Ishikawa (cell line): ENCODE measurements around the gene SLC7A1.

Experiments
- CEBPB ChIP-seq: IDR thresholded peaks from 2 replicates; pipeline ENCODE4 v1.6.1; 2012
- CREB1 ChIP-seq: IDR thresholded peaks from 2 replicates; pipeline ENCODE4 v1.6.1; 2012; ENCODE audit warnings: low read depth
- EGR1 ChIP-seq: IDR thresholded peaks from 2 replicates; pipeline ENCODE4 v1.6.1; 2012
- EP300 ChIP-seq: IDR thresholded peaks from 2 replicates; pipeline ENCODE4 v1.6.1; 2012; ENCODE audit warnings: borderline replicate concordance
- FOXM1 ChIP-seq: IDR thresholded peaks from 2 replicates; pipeline ENCODE4 v1.6.1; 2012; ENCODE audit warnings: low read depth, borderline replicate concordance
- MAX ChIP-seq: IDR thresholded peaks from 2 replicates; pipeline ENCODE4 v1.6.1; 2012
- NFIC ChIP-seq: IDR thresholded peaks from 2 replicates; pipeline ENCODE4 v1.6.1; 2012
- RAD21 ChIP-seq: IDR thresholded peaks from 2 replicates; pipeline ENCODE4 v1.6.1; 2012; ENCODE audit warnings: low read depth
- TAF1 ChIP-seq: IDR thresholded peaks from 2 replicates; pipeline ENCODE4 v1.6.1; 2012; ENCODE audit warnings: low read depth, mild to moderate bottlenecking
- TCF12 ChIP-seq: IDR thresholded peaks from 2 replicates; pipeline ENCODE4 v1.6.1; 2012; ENCODE audit warnings: low read depth
- TEAD4 ChIP-seq: IDR thresholded peaks from 2 replicates; pipeline ENCODE4 v1.6.1; 2012
- USF1 ChIP-seq: IDR thresholded peaks from 2 replicates; pipeline ENCODE4 v1.6.1; 2012
- YY1 ChIP-seq: IDR thresholded peaks from 2 replicates; pipeline ENCODE4 v1.6.1; 2012; ENCODE audit warnings: low read depth
- ZBTB7A ChIP-seq: IDR thresholded peaks from 2 replicates; pipeline ENCODE4 v1.6.1; 2012; ENCODE audit warnings: low read depth
- TF ChIP-seq, protein P1 (sequence below): IDR thresholded peaks from 2 replicates; pipeline ENCODE4 v1.6.1; 2012; ENCODE audit warnings: low read depth, mild to moderate bottlenecking

The SLC7A1 gene

DNA sequence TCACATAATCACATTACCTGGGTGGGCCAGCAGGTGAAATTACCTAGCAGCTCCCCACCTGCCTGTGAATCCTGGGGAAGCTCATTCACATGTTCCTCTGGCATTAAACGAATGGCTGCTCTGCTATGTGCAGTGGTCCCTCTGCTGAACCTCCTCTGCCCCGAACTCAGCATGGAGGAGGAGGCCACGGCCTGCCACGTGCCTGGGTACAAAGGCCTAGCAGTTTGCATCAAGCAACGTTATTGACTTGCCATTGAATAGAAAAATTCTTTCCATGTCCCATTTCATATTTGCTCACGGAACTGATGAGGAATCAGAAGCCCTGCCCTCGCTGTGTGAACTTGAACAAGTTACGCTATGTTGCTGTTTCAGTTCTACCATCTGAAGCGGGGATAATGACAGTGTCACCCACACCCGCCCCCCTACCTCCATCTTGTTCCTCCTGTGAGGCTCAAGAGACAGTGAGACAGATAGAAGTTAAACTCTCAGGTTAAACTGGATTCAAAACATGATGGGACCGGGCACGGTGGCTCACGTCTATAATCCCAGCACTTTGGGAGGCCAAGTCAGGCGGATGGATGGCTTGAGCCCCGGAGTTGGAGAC lies 25.3 kb downstream of the SLC7A1 start:
- TF ChIP-seq MAX (0 out of 2 replicates have a peak, but pooled peaks have one; percentile 11), TCF12 (no peak), RAD21 (no peak), NFIC (no peak)

GRCh38 chr13:29569253-29570050 lies 26.0 kb downstream of the SLC7A1 start:
- TF ChIP-seq NFIC, result no peak
- TF ChIP-seq CREB1, result no peak
- no peak for TF ChIP-seq FOXM1
- no peak for TF ChIP-seq RAD21
- no peak for TF ChIP-seq TEAD4

- no peak for TF ChIP-seq TCF12
- no peak for TF ChIP-seq FOXM1
- no peak for TF ChIP-seq EGR1
- no peak for TF ChIP-seq TEAD4
- TF ChIP-seq, protein P1, sequence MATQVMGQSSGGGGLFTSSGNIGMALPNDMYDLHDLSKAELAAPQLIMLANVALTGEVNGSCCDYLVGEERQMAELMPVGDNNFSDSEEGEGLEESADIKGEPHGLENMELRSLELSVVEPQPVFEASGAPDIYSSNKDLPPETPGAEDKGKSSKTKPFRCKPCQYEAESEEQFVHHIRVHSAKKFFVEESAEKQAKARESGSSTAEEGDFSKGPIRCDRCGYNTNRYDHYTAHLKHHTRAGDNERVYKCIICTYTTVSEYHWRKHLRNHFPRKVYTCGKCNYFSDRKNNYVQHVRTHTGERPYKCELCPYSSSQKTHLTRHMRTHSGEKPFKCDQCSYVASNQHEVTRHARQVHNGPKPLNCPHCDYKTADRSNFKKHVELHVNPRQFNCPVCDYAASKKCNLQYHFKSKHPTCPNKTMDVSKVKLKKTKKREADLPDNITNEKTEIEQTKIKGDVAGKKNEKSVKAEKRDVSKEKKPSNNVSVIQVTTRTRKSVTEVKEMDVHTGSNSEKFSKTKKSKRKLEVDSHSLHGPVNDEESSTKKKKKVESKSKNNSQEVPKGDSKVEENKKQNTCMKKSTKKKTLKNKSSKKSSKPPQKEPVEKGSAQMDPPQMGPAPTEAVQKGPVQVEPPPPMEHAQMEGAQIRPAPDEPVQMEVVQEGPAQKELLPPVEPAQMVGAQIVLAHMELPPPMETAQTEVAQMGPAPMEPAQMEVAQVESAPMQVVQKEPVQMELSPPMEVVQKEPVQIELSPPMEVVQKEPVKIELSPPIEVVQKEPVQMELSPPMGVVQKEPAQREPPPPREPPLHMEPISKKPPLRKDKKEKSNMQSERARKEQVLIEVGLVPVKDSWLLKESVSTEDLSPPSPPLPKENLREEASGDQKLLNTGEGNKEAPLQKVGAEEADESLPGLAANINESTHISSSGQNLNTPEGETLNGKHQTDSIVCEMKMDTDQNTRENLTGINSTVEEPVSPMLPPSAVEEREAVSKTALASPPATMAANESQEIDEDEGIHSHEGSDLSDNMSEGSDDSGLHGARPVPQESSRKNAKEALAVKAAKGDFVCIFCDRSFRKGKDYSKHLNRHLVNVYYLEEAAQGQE, result no peak
- TF ChIP-seq YY1, result no peak
- no peak for TF ChIP-seq TAF1
- no peak for TF ChIP-seq CREB1
- no peak for TF ChIP-seq CEBPB
- no peak for TF ChIP-seq USF1
- no peak for TF ChIP-seq MAX
- TF ChIP-seq ZBTB7A, result no peak
- TF ChIP-seq RAD21, result no peak
- no peak for TF ChIP-seq NFIC
- TF ChIP-seq EP300, result no peak
Observed at GRCh38 chr13:29568731-29569130, 26.8 kb downstream of the SLC7A1 start.

- TF ChIP-seq TAF1, result no peak
- TF ChIP-seq EP300, result no peak
- TF ChIP-seq MAX, result no peak
- no peak for TF ChIP-seq TCF12
- TF ChIP-seq CEBPB, result no peak
- TF ChIP-seq RAD21, result no peak
- TF ChIP-seq NFIC, result no peak
- no peak for TF ChIP-seq FOXM1
- no peak for TF ChIP-seq ZBTB7A
- no peak for TF ChIP-seq YY1
- no peak for TF ChIP-seq EGR1
Observed at GRCh38 chr13:29567411-29567810, 28.1 kb downstream of the SLC7A1 start.

- no peak for TF ChIP-seq EP300
- TF ChIP-seq USF1, result no peak
- no peak for TF ChIP-seq FOXM1
- no peak for TF ChIP-seq CEBPB
- no peak for TF ChIP-seq TEAD4
- TF ChIP-seq RAD21, result no peak
- no peak for TF ChIP-seq TCF12
Observed at GRCh38 chr13:29566206-29566605, 29.3 kb downstream of the SLC7A1 start.

DNA sequence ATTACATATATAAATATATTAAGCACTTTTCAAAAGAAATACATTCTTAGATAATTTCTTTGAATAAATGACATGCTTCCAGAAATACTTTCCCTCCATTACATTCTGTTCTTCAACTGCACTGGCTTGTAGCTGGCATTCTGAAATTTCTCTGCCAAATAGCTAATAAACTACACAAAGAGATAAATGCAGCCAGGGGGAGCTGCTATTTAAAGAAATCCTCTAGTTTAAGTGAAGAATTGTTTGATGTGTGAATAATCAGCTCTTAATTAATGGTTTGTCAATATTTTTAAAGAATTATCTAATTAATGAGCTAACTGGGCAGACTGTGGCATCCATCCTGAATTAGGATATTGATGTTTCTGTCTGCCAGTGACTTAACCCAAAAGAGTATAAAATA lies 30.7 kb downstream of the SLC7A1 start:
- TF ChIP-seq EGR1, result no peak

DNA sequence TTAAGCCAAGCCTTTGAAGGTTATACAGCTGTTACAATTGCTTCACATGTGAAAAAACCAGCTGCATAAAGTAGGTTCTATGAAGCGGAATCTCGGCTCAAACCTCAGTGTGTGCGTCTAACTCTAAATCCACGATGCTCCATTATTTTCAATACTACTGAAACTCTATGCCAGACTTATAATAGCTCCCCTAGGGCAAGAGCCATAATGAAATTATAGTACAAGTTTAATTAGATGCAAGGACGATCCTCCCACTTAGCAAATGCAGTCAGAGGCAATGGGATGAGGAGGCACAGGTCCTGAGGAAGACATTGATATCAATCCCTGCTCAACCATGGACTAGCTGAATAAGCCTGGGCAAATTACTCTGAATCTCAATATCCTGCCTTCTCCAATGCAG lies 31.1 kb downstream of the SLC7A1 start:
- TF ChIP-seq FOXM1 (no peak), NFIC (no peak), TEAD4 (no peak), RAD21 (no peak), YY1 (no peak), CEBPB (no peak), MAX (no peak), EGR1 (no peak), USF1 (no peak), ZBTB7A (no peak)
